Adrenal gland (tissue), 5 donors: ENCODE data around the gene LIMA1.
"Not testable (repeated sequence)": the region's sequence is repeated elsewhere in the genome, so short reads cannot be mapped to it uniquely, and the experiment has no call there.

Experiments used
- POLR2A ChIP-seq, 2 donors: fragments of 450-650 bp; IDR thresholded peaks; one replicate each; pipeline ENCODE4 v1.6.1; 2017; ENCODE audit warnings: antibody characterized with exemption in 2 of 2, mild to moderate bottlenecking in 2 of 2, moderate library complexity in 1 of 2
- TF ChIP-seq, protein P1 (sequence below), 6 experiments: fragments of 450-650 bp in 4 of 6; fragments of 200-600 bp in 2 of 6; sonication (generic) in 1 of 6; IDR thresholded peaks; 1 replicate in 5 of 6; 2 replicates in 1 of 6; pipeline versions ENCODE4 v1.5.1 to v1.8.0; 2016 to 2021; ENCODE audit warnings: antibody characterized with exemption in 6 of 6, mild to moderate bottlenecking in 2 of 6, moderate library complexity in 1 of 6
- donor health status: DM: no; HTN: no; CAD: no.

DNA sequence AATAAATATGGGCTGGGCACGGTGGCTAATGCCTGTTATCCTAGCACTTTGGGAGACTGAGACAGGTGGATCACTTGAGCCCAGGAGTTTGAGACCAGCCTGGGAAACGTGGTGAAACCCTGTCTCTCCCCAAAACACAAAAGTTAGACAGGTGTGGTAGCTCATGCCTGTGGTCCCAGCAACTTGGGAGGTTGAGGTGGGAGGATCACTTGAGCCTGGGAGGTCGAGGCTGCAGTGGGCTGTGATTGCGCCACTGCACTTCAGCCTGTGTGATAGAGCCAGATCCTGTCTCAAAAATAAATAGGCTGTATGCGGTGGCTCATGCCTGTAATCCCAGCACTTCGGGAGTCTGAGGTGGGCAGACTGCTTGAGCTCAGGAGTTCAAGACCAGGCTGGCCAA lies 135.3 kb downstream of the LIMA1 start:
- TF ChIP-seq, protein P1, sequence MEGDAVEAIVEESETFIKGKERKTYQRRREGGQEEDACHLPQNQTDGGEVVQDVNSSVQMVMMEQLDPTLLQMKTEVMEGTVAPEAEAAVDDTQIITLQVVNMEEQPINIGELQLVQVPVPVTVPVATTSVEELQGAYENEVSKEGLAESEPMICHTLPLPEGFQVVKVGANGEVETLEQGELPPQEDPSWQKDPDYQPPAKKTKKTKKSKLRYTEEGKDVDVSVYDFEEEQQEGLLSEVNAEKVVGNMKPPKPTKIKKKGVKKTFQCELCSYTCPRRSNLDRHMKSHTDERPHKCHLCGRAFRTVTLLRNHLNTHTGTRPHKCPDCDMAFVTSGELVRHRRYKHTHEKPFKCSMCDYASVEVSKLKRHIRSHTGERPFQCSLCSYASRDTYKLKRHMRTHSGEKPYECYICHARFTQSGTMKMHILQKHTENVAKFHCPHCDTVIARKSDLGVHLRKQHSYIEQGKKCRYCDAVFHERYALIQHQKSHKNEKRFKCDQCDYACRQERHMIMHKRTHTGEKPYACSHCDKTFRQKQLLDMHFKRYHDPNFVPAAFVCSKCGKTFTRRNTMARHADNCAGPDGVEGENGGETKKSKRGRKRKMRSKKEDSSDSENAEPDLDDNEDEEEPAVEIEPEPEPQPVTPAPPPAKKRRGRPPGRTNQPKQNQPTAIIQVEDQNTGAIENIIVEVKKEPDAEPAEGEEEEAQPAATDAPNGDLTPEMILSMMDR (IDR thresholded peaks at IDR 0.05), result not testable (repeated sequence)
- not testable (repeated sequence) for TF ChIP-seq POLR2A (IDR thresholded peaks at IDR 0.05)
